HG03439 (cell line): ENCODE data around the gene FOXN3.

ENCODE experiments used
- ATAC-seq: cut with Tn5 transposase; IDR thresholded peaks from one replicate; pipeline ENCODE4 v1.9.1; 2021; ENCODE audit warnings: mild to moderate bottlenecking, moderate library complexity; ENCODE audit not compliant: unreplicated experiment

FOXN3 gene

GRCh38 chr14:89384636-89385035, 32.4 kb downstream of the FOXN3 start:
- ATAC-seq = no peak

GRCh38 chr14:89384023-89384422, 33.0 kb downstream of the FOXN3 start:
- peak; percentile 85 for ATAC-seq

GRCh38 chr14:89382901-89383845, 33.9 kb downstream of the FOXN3 start:
- no peak for ATAC-seq

- no peak for ATAC-seq
Observed at GRCh38 chr14:89382487-89382886, 34.5 kb downstream of the FOXN3 start.

- no peak for ATAC-seq
Observed at GRCh38 chr14:89379891-89380820, 36.9 kb downstream of the FOXN3 start.

- no peak for ATAC-seq
Observed at GRCh38 chr14:89379006-89379405, 38.0 kb downstream of the FOXN3 start.

- no peak for ATAC-seq
Observed at GRCh38 chr14:89378119-89378518, 38.9 kb downstream of the FOXN3 start.

- ATAC-seq = no peak
Observed at GRCh38 chr14:89377544-89377943, 39.5 kb downstream of the FOXN3 start.

- no peak for ATAC-seq
Observed at GRCh38 chr14:89374908-89375307, 42.1 kb downstream of the FOXN3 start.

- ATAC-seq = no peak
Observed at GRCh38 chr14:89373185-89373584, 43.8 kb downstream of the FOXN3 start.

GRCh38 chr14:89372512-89372883, 44.5 kb downstream of the FOXN3 start:
- no peak for ATAC-seq

GRCh38 chr14:89371585-89372511, 45.2 kb downstream of the FOXN3 start:
- no peak for ATAC-seq

GRCh38 chr14:89370781-89371180, 46.3 kb downstream of the FOXN3 start:
- no peak for ATAC-seq

GRCh38 chr14:89370381-89370780, 46.7 kb downstream of the FOXN3 start:
- no peak for ATAC-seq

- no peak for ATAC-seq
Observed at GRCh38 chr14:89369656-89370055, 47.4 kb downstream of the FOXN3 start.

GRCh38 chr14:89368490-89369477, 48.2 kb downstream of the FOXN3 start:
- no peak for ATAC-seq

GRCh38 chr14:89367779-89368120, 49.3 kb downstream of the FOXN3 start:
- no peak for ATAC-seq

GRCh38 chr14:89366864-89367778, 49.9 kb downstream of the FOXN3 start:
- no peak for ATAC-seq
